Daoy (cell line): Measurements from ENCODE around the gene TMPRSS3. TPM values are rescaled to one million over a fixed set of nuclear protein-coding genes. Genes with fewer than 3 reads are reported as not detected.

Source experiments
- DNase-seq: peaks from one replicate; pipeline ENCODE4 v3.0.0-alpha.2; 2015; ENCODE audit warnings: low read depth
- total RNA-seq: library from RNA; depleted of rRNA; stranded (reverse); fragments of >200 nt; shearing (Covaris generic); gene quantifications from 2 replicates; pipeline ENCODE4 v1.2.3, GENCODE V29; 2014

Gene TMPRSS3
- total RNA-seq, 1 experiment from 2014 or later, result 8.7 TPM

GRCh38 chr21:42407476-42407875, 11.6 kb upstream of the TMPRSS3 start:
- DNase-seq, result no peak

DNA sequence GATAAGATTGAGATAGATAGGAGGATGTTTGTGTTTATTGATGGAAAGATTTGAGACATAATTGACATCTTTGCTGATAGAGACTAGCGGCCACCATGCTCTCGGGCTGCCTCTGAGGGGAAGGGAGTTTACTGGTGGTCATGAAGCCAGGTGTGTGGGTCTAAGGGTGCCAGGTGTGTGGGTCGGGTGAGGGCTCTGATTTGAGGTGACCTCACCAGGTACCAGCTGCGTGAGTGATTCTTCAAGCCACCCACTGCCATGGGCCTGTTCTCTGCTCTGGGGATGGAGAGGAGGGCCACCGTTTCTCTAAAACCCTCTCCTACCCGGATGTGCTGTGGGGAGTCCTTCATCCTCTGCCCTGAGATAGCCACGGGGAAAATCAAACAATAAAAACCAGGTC, 11.0 kb upstream of the TMPRSS3 start:
- no peak for DNase-seq

DNA sequence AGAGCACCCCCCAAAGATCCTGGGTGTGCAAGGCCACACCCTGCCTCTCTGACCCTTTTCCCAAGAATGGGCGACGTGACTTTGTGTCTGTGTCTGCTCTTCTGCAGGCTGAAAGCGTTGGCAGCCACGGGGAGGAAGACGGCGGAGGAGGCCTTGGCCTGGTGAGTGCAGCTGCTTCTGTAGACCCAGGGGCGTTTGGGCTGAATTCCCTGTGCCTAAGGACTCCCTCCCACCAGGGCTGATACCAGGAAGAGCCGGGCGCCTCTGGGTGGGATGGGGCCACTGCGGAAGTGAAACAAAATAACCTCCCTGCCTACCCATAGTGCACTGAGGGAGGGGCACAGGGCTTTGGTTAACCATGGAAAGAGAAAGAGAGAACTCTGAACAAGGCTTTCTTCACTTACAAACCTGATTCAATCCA, 10.4 kb upstream of the TMPRSS3 start:
- no peak for DNase-seq

- no peak for DNase-seq
Observed at GRCh38 chr21:42405064-42406013, 9.5 kb upstream of the TMPRSS3 start.

GRCh38 chr21:42404539-42404938, 8.7 kb upstream of the TMPRSS3 start:
- no peak for DNase-seq

DNA sequence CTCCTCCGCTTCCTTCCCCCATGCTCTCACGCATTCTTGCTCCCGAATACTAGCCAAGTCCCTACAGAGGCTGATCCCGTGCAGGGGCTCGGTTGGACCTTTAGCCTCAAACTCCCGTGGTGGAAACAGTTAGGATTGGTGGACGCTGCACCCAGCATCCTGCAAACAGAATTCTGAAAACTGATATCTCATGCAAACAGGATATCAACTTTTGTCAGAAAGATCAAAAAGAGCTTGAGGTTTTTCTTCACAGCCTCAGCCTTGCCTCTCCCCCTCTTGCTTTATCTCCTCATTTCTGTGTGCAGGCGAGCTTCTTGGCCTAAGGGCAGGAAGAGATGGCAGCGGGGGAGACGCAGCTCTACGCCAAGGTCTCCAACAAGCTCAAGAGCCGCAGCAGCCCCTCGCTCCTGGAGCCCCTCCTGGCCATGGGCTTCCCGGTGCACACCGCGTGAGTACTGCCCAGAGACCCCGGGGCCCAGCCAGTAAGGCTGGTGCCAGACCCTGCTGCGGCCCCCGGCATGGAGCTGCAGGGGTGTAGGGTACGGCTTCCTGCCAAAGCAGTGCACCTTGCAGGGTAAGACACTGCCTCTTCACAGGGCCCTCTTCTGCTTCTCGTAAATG, 7.9 kb upstream of the TMPRSS3 start, which contains the start of gene UBASH3A:
UBASH3A (plus strand) TSS at position 292 of the 621 bp plus-strand sequence; CDS start at position 336, 44 bp downstream.
- DNase-seq, result no peak

DNA sequence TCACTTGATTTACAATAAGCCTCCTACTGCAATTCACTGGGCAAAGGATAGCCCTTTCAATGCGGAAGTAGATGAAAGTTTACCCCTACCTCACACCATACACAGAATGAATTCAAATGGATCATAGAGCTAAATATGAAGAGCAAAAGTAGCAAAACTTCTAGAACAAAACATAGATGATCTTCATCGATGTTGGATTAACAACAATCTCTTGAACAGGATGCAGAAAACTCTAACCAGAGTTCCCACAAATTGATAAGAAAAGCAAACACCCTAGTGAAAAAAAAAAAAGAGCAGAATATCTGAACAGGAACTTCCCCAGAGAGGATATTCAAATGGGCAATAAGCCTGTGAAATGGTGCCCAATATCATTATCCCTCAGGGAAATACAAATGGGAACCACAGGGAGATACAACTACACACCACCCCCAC, 6.0 kb upstream of the TMPRSS3 start:
- no peak for DNase-seq

DNA sequence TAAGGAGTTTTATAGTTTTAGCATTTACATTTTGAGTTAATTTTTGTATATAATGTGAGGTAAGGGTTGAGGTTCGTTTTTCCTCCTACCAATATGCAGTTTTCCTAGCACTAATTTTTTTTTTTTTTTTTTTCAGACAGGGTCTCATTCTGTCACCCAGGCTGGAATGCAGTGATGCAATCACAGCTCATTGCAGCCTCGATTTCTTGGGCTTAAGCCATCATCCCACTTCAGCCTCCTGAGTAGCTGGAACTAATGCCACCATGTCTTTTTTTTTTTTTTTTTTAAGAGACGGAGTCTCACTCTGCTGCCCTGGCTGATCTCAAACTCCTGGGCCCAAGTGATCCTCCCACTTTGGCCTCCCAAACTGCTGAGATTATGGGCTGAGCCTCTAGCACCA, 5.3 kb upstream of the TMPRSS3 start:
- DNase-seq, result peak; percentile 59

DNA sequence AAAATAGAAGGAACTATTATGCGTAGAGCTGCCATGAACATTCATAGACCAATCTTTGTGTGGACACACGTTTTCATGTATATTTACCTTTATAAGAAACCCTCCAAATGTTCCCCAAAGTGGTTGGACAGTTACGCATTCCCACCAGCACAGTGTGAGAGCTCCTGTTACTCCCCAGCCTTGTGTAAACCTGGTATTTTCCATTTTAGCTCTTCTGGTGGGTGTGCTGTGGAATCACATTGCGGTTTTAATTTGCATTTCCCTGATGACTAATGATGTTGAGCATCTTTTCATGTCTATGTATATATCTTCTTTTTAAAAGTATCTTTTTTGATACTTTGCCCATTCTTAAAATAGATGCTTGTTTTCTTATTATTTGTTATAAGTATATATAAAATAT, 4.7 kb upstream of the TMPRSS3 start:
- peak; percentile 58 for DNase-seq

- no peak for DNase-seq
Observed at GRCh38 chr21:42398436-42399028, 2.7 kb upstream of the TMPRSS3 start.

DNA sequence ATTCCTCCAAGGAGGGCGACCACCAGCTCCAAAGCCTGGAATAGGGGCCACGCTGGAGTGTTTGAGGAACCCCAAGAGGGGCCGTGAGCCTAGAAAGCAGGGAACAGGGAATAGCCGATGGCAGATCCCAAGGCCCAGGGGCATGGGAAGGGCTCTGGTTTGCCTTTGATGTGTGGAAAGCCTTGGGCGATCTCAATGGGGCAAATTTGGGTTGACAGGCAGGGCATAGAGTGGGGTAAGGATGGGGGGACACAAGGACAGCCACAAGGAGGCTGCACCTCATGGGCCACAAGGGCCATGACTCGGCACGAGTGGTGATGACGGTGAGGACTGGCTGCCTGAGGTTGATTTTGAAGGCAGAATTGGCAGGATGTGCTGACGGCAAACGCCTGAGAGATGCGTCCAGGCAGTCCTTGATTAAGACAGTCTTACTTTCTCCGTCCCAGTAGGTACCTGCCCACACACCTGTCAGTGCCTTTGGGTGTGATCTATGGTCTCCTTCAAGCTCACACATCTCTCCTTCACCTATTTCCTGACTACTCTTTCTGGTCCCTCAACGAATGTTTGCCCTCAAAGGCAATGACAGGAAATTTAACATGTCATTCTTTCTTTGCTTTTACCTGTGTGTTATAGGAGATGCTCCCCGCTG, 2.0 kb upstream of the TMPRSS3 start:
- no peak for DNase-seq

- no peak for DNase-seq
Observed at GRCh38 chr21:42396799-42397745, 1.2 kb upstream of the TMPRSS3 start.

GRCh38 chr21:42395302-42395701, 550 bp downstream of the TMPRSS3 start:
- DNase-seq, result no peak

DNA sequence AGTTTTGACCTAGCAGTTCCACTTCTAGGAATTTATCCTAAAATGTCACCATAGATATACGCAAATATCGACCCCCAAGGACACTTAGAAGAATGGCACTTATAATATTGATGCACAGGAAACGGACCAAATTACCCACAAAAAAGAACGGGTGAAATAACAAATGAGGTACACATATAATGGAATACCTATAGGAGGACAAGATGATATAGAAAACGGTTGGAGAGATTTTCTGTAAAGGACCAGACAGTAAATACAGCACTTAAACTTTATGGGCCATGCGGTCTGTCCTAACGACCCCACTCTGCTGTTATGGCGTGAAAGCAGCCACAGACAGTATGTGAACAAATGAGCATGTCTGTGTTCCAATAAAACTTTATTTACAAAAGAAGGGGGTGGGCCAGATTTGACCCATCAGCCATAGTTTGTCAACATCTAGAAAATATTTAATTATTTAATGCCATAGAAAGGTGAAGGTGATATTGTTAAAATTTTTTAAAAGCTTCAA, 2.4 kb downstream of the TMPRSS3 start:
- DNase-seq, result no peak

DNA sequence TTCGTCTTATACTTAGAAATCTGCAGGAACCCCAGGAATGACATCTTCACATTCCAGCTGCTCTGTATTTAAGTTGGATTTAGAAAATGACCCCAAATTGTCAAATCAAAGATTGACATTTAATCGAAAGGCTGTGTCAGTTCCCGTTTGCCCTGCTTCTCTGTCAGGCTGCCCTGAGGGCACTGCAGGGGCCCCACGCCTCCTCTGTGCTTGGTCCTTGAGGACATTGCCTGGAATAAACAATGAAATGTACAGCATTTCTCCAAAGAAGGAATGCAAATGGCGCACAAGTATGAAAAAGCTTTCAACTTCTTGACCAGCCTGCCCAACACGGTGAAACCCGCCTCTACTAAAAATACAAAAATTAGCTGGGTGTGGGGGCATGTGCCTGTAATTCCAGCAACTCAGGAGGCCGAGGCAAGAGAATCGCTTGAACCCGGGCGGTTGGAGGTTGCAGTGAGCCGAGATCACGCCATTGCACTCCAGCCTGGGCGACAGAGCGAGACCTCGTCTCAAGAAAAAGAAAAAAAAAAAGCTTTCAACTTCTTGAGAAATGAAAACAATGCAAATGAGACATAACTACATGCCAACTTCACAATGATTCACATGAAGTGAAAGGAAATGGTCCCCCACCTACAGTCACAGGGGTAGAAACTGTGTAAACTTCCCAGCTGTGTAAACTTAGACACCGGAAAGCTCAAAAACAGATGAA, 3.0 kb downstream of the TMPRSS3 start:
- DNase-seq, result peak; percentile 70

GRCh38 chr21:42391297-42391696, 4.6 kb downstream of the TMPRSS3 start:
- DNase-seq, result no peak

GRCh38 chr21:42390696-42391095, 5.2 kb downstream of the TMPRSS3 start:
- DNase-seq, result no peak

DNA sequence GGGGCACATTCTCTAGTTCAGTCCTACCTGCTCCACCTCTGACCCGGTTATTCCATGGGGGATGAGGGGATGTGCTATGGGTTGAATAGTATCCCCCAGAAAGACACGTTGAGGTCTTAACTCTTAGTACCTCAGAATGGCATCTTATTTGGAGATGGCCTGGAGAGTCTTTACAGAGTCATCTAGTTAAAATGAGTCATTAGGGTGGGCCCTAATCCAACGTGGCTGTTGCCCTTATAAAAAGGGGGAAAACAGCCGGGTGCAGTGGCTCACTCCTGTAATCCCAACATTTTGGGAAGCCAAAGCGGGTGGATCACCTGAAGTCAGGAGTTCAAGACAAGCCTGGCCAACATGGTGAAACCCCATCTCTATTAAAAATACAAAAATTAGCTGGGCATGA, 5.7 kb downstream of the TMPRSS3 start:
- no peak for DNase-seq

DNA sequence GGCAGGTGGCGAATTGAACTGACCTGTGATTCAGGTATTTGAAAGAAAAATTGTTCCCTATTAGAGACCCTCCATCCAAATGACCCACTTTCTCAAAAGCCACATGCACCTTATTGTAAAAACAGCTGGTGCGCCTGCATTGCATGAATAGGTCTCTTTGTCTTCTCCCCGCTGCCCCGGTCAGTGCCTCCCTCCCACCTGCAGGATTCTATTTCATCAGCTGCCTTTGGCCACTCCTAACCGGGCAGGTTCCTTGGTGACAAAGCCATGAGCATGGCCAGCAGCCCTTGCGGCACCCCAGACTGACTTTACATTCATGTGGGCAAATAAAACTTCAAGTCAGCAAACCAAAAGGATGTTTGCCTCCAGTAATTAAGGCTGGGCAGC, 6.4 kb downstream of the TMPRSS3 start:
- DNase-seq, result no peak
